Activated CD8-positive, alpha-beta memory T cell treated with anti-CD3 and anti-CD28 coated beads for 24 hours (primary cell): ENCODE results near the gene PTPRN2.

Source experiments
- DNase-seq: peaks from one replicate; pipeline ENCODE4 v3.0.0-alpha.2; 2020

Gene PTPRN2

GRCh38 chr7:157879391-157879790 lies 708.2 kb downstream of the PTPRN2 start:
- DNase-seq = no peak

GRCh38 chr7:157877298-157878090 lies 710.1 kb downstream of the PTPRN2 start:
- DNase-seq = no peak

GRCh38 chr7:157876469-157877285 lies 710.9 kb downstream of the PTPRN2 start:
- no peak for DNase-seq

GRCh38 chr7:157875230-157876179 lies 712.1 kb downstream of the PTPRN2 start:
- DNase-seq = peak; percentile 76

GRCh38 chr7:157874870-157875229 lies 712.8 kb downstream of the PTPRN2 start:
- DNase-seq = no peak

GRCh38 chr7:157874208-157874816 lies 713.3 kb downstream of the PTPRN2 start:
- no peak for DNase-seq

GRCh38 chr7:157873664-157874063 lies 714.0 kb downstream of the PTPRN2 start:
- no peak for DNase-seq

- no peak for DNase-seq
Measured at GRCh38 chr7:157873181-157873580, 714.4 kb downstream of the PTPRN2 start.

- no peak for DNase-seq
Measured at GRCh38 chr7:157872447-157872846, 715.2 kb downstream of the PTPRN2 start.

GRCh38 chr7:157871681-157872080 lies 715.9 kb downstream of the PTPRN2 start:
- DNase-seq = no peak

GRCh38 chr7:157870644-157871290 lies 716.9 kb downstream of the PTPRN2 start:
- DNase-seq = no peak

- DNase-seq = no peak
Measured at GRCh38 chr7:157869793-157870192, 717.8 kb downstream of the PTPRN2 start.

- DNase-seq = no peak
Measured at GRCh38 chr7:157867685-157868305, 719.8 kb downstream of the PTPRN2 start.

GRCh38 chr7:157866336-157866924 lies 721.2 kb downstream of the PTPRN2 start:
- no peak for DNase-seq

GRCh38 chr7:157865351-157866165 lies 722.1 kb downstream of the PTPRN2 start:
- DNase-seq = no peak

- no peak for DNase-seq
Measured at GRCh38 chr7:157864911-157865310, 722.7 kb downstream of the PTPRN2 start.

GRCh38 chr7:157863906-157864810 lies 723.5 kb downstream of the PTPRN2 start:
- DNase-seq = no peak

- no peak for DNase-seq
Measured at GRCh38 chr7:157863176-157863575, 724.4 kb downstream of the PTPRN2 start.

GRCh38 chr7:157862731-157863130 lies 724.9 kb downstream of the PTPRN2 start:
- no peak for DNase-seq
